Vagina (tissue), 2 donors: ENCODE data around the gene TRPM1.

ENCODE experiments used
- CTCF ChIP-seq, 3 experiments: fragments of 450-650 bp in 2 of 3; fragments of 200-600 bp in 1 of 3; sonication (generic) in 1 of 3; IDR thresholded peaks; one replicate each; pipeline ENCODE4 v1.5.1; 2017 to 2019; ENCODE audit warnings: antibody characterized with exemption in 3 of 3, mild to moderate bottlenecking in 2 of 3, moderate library complexity in 2 of 3
- POLR2A ChIP-seq, 2 donors: fragments of 450-650 bp; IDR thresholded peaks; one replicate each; pipeline ENCODE4 v1.6.1; 2017; ENCODE audit warnings: antibody characterized with exemption in 2 of 2, mild to moderate bottlenecking in 2 of 2, moderate library complexity in 2 of 2
- POLR2AphosphoS5 ChIP-seq, 2 donors: sonication (generic); formaldehyde crosslinking; IDR thresholded peaks; one replicate each; pipeline ENCODE4 v1.9.0; 2017; ENCODE audit warnings: antibody characterized with exemption in 2 of 2, mild to moderate bottlenecking in 2 of 2, low read depth in 1 of 2; ENCODE audit not compliant: insufficient read depth in 1 of 2

- TF ChIP-seq CTCF (IDR thresholded peaks at IDR 0.05), result no peak
- TF ChIP-seq POLR2AphosphoS5 (IDR thresholded peaks at IDR 0.05; ENCODE audit: insufficient read depth in 1 of 2, low read depth in 1 of 2), result no peak
- TF ChIP-seq POLR2A (IDR thresholded peaks at IDR 0.05), result no peak
These were observed 67.4 kb downstream of the TRPM1 start for GRCh38 chr15:31034152-31034551.
